ENCODE results near the gene UXS1. TPM values are rescaled to one million over a fixed set of nuclear protein-coding genes. Genes with fewer than 3 reads are reported as not detected.

UXS1 gene
- total RNA-seq, 1 donor from 2014 or later: 18.2 TPM

DNA sequence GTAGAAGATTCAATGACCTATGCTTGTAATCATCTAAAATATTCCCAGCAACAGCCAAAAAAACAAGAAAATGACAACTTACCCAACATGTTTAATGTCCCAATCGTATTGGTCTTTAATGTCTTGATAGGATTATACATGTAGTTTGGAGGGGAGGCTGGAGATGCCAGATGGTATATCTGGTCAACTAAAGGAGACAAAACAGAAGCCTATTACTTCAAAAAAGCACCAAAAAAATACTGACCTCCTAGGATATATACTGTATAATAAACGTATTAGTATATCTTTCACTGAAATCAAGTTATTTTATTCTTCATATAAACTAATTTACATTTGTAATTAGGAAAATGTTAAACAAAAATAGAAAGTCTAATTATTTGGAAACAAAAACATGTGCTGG, 64.5 kb downstream of the UXS1 start:
- no peak for ATAC-seq

DNA sequence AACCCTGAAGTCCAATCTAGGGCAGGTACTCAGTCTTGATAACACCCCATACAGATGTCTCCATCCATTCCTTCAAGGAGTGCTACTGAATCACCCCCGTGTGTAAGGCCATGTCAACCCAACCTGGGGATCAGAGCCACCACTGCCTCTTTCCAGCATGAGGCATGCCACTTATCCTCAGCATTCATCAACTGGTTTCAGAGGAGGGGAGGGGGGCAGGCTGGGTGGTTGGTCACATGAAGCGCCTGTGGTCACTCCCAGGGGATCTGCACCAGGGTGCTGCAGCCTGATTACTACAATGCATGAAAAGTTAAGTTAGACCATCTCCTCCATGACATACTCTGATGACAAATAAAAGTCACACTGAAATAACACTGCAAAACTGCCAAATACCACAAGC, 65.0 kb downstream of the UXS1 start:
- no peak for ATAC-seq

DNA sequence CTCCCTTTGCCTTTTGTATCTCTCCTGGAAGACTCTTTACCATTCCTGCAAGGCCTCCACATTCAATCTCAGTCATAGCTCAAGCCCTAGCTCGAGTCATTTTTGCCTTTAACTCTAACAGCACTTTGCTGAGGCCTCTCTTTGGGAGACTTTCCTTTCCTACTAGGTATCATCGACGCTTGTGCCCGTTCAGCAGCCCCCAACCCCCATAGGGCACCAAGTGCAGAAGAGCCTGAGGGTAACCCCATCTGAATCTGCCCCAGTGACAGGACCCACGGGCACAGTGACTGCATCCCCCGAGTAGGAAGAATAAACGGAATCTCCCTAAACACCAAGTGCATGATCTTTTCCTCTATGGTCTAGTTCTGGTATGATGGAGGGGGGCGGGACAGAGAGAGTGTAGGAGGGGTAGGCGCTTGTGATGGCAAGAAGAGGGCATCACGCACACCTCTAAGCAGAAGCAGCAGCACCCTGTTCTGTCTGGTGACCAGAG, 66.3 kb downstream of the UXS1 start:
- ATAC-seq: no peak

DNA sequence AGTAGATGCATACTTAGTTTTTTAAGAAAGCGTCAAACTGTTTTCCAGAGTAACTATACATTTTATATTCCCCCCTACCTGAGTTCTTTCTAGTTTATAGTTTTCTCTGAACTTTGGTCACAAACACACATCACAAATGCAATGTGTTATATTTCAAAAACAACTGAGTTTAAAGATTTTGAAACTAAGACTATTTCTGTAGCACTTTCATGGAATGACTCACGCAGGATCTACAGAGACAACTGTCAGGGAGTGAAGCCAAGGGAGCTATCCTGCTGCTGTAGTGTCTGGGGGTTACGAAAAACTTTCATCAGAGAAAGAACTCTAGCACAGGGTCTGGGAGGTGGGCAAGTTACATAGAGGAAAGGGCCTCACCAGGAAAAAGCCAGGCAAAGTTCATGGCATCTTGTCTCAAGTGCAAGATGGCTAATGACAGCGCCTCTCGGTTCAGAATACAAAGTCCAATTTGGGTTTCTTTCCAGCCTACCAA, 66.8 kb downstream of the UXS1 start:
- no peak for ATAC-seq

DNA sequence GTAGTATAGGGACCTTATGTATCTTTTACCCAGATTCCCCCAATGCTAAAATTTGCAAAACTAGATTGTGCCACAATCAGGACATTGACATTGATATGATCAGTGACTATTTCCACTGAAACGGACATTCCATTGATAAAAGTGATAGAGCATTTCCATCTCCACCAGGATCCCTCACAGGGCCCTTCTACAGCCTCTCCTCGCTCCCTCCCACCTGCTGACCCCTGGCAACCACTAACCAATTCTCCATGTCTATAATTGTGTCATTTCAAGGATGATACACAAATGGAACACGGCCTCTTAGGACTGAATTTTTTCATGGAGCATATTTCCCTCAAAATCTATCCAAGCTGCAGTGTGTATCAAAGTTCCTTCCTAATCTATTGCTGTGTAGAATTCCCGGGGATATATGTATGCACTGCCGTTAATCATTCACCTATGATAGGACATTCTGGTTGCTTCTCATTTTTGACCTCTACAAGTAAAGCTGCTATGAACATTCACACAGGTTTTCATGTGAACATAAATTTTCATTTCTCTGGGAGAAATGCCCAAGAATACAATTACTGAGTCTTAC, 67.3 kb downstream of the UXS1 start:
- ATAC-seq: no peak

DNA sequence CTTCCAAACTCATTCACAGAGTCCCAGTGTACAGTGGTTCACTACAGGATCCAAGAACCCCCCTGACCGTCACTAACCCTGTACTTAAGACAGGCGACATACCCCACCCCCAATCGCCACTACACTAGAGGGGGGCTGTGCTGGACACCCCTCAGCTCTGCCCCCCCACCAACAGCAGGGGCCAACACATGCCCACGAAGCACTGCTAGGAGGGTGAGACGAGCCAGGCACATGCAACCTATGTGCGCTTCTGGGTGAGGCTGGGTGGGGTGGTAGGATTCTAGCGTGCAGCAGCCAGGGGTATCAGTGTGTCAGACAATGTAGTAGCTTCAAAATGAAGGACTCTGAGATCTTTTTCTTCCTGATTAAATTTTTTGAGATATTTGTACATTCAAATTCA, 67.8 kb downstream of the UXS1 start:
- no peak for ATAC-seq

DNA sequence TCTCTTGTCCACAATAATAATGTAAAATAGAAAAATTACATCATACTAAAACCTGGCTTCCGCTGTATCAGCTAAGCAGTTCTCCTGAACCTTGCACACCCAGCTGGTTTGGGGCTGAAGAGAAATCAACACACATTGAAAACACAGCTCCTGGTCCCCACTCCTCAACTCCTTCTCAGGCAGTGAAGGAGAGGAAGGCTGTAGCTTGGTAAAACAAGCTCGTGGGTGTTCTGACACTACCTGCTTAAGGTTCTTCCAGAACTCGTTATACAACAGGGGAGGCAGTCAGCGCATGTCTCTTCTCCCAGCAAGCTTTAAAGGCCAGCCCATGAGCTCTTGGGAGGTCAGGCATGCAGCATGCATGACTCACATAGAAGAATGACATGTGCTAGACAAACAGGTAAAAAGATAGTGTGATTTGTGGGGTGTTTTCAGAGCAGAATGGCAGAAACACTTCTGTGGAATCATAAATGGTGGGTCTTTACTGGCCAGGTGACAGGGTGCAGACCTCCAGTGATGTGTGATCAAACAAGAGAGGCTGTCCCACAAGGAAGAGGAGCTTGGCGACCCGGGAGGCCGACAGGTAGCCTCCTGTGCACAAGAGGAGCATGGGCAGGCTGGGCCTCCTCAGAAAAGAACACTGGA, 69.1 kb downstream of the UXS1 start:
- ATAC-seq: peak; percentile 97

DNA sequence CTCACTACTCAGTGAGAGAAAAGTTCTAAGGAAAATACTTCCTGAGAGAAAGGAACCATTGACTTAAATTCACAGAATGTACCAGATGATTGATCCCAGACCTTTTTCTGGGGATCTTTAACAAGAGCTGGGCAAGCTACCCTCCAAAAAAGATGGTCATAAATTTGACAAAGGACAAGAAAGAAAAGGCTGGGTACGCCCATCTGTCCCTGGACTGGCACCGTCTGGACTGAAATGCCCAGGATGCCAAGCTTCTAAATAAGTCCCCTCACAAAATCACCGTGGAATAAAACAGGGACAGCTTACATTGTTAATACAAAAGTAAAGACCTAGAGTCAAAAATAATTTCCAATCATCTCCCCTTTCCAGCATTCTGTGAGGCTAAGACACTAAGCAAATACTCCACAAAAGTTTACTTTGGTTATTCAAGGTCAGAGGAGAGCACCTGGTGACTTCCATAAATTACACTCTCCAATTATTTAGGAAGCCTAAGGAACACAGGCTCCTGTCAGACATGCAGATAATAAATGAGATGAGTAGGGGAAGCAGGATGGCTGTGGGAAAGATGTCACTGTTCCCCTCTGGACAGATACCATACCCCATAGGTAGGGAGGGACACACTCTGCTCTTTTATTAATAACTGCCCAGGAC, 69.9 kb downstream of the UXS1 start:
- ATAC-seq: no peak

DNA sequence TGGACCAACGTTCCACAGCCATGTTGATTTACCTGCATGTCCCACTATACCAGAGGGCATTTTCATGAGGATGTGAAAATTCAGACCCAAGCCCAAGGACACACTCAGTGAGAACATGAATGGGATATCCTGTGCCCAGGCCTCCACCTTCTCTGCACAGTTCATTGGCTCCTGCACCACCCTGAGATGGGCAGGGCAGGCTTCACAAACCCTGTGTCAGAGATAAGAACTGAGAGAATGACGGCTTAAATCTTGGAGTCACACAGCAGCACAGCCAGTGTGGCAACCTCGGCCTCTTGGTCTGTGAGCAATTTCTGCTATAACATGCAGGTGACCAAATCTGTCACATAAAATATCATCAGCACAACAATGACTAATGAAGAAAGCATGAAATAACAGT, 71.9 kb downstream of the UXS1 start:
- peak; percentile 82 for ATAC-seq

DNA sequence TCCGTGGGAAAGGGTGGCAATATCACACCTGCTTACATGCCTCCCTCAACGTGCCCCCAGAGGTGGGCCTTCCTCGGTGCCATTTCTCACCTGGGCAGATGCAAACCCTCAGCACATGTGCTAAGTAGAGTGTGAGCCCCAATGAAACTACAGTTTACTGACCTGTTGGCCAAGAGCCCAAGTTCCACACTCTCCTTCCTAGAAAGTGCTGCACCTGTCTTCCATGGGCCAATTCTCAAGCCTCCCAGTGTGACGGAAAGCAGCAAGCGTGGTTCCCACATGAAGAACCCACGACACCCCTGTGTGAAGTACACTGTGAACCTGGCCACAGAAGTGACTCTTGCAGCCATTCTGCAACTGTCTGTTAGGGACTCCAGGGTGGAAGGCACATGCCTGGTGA, 73.7 kb downstream of the UXS1 start:
- no peak for ATAC-seq

DNA sequence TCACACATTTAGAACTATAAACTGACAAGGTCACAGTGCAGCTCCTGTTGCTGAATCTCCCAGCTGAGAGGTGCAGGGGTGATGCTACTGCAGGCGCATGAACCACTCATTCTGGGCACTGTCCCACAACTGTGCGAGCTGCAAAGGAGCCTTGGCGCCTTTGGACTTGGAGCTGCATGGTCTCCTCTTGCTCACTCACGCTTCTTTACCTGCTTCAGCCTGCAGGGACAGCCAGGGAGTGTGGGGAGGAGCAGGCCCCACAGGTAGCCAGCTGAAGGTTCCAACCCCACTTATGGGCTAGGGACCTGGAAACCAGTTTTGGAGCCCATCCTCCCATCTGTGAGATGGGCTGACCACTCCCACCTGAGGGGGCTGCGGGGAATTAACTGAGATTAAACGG, 75.0 kb downstream of the UXS1 start:
- no peak for ATAC-seq

DNA sequence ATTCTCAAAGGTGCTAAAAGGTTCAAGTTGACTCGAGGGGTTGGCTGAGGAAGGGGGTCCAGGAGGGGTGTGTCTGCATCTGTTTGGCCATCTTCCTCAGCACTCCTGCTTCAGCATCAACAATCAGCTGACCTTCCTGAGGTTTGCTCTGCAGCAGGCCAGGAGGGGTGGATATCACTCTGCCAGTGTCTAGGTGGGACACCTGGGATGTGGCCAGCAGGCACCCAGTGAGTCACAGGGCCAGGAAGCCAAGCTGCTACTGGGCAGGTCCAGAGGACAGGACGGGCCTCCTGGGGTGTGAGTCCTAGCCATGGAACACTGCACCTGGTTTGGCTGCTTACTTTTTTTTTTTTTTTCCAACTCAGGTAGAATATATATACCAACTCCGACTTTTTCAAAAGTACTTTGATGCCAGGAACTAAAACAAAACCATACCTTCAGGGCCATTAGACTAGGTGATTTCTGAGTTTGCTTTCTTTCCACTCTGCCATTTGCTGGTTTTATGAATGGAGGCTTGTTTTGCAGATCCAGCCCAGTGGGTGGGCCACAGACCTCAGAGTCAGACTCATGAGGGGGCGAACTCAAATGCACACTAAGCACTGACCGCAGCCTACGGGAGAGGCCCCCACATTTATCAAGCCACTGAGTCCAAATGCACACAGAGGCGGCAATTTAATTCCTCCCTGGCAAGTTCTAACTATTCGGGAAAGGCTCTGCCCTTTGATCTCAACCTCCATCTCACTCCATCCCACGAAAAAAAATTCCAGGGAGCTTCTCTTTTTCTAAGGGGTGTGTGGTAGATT, 76.0 kb downstream of the UXS1 start:
- ATAC-seq: peak; percentile 60

DNA sequence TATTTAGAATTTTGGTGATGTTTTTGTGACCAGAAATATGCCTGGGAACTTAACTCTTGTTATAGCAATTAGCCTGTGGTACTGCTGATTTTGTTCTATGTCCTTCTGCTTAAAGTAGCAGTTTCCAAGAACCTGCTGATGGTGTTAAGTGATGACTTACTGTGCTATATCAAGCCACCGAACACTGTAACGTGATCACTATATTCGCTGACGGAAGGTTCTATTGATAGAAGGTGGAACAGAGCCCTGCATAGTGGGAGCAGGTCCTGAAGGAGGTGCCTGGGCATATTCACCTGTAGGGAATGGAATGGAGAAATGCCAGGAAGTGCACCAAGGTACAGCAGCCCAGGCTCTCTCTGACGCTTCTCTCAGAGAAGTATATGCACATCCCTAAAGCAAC, 76.8 kb downstream of the UXS1 start:
- no peak for ATAC-seq

DNA sequence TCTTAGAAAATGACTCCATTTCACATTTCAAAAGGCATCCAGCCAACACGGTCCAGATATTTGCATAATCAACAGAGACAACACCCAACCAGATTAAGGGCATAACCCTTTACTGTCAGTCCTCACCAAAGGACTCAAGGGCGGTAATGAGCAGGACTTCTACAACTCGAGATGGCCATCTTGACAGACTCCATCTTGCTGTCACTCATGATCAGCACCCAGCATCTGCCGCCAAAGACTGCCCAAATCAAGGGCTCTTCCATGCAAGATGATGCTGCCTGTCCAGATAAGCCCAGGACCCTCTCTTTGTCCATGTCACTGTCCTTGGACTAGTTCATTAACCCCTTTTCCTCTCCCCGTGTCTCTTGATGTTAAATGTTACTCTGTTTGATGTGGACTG, 77.9 kb downstream of the UXS1 start:
- no peak for ATAC-seq

DNA sequence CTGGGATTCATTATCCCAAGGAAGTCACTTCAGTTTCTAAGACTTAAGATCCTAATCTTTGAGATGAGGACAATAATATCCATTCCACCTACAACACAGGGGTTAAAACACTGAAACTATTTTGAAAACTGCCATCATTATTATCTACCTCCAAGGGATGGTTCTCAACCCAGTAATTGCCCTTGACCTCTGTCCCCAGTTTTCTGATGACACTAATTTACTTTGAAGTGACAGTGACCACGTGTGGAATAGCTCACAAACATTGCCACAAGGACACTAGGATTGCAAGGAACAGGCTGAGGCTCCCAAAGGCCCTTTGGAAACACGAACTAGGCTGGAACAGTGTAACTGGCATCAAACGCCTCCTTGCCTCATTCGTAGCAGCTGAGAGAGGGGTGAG, 78.4 kb downstream of the UXS1 start:
- no peak for ATAC-seq

DNA sequence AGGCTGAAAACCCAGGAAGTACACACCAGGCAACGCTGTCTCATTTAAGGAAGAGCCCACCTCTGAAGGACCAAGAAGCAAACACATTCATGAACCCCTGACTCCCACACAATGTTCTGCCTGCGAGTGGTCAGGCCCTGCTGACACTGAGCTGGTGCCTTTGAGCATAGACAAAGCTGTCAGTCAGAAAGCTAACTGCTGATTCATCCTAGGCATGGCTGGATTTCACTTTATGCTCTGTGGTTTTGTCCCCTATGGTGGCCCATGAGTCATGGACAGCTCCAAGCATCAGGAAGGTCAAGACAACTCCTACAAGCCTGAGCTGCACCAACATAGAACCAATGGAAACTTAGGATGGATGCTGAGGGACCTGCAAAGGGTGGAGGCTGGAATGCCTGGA, 78.9 kb downstream of the UXS1 start:
- ATAC-seq: peak; percentile 67

DNA sequence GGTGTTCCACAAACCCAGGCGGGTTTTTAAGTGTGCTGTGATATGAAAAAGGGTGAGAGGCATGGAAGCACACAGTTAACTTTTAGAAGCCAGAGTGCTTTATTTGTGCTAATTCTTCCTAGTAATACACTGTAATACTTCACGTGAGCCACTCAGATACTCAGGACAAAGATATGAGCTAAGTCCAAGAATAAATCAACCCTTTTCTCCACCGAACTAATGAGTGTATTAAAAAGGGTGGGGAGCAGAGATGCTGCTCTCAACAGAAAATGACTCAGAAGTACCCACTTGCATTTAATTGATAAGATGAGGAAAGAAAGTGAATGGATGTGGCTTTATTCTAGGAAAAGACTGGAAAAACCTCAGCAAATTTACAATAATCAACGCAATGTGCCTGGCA, 79.9 kb downstream of the UXS1 start:
- no peak for ATAC-seq

DNA sequence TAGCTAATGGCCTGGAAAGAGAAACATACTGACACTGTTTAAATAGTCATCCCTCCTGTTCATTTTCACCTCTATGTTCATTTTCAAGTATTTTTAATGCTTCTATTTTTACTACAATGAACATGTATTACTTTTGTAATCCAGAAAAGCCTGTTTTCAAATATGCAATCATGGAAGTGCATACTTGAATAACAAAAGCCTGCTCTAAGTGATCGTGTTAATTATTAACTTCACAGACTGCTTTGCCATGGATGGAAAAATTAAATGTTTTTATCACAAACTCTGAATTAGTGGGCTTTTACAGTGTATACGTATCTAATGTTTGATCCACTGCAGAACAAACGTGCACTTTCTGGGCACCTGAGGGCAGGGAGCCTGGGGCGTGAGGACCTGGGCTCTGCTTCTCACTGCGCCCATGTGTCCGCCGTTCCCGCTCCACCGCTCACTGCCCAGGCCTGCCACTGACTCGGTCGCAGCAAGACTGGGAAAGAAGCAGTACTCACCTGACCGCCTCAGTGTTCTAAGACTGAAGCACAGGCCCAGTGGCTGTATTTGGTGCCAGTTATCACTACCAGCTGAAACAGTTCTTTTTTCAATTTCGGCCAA, 80.6 kb downstream of the UXS1 start:
- ATAC-seq: no peak

DNA sequence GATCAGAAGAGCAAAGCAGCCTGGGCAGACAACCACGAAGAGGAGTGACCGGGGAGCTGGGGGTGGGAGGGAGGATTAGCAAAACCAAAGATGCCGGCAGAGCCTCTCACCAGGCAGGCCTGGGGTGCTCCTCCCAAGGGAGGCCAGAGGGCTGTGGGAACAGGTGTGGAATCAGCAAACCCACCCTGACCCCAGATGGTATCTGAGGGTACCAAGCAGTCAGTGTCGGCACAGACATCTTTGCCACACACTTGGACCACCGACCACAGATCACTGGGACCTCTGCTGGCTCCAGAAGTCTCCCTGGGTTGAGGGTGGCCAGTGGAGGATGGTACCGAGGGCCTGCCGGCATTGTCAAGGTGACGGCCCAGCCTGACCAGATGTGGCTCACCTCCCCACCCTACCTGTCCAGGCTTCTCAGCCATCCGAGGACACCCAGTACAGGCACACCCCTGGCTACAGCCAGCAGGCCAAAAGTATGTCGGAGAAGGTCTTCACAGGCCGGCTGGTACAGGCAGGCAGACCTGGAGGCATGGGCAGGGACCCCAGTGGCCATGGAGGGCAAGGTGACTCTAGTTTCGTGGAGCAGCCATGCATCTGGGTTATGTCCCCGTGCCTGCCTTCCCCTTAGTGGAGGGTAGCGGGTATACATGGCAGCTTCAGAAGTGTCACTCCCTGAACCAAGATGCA, 82.1 kb downstream of the UXS1 start:
- no peak for ATAC-seq

DNA sequence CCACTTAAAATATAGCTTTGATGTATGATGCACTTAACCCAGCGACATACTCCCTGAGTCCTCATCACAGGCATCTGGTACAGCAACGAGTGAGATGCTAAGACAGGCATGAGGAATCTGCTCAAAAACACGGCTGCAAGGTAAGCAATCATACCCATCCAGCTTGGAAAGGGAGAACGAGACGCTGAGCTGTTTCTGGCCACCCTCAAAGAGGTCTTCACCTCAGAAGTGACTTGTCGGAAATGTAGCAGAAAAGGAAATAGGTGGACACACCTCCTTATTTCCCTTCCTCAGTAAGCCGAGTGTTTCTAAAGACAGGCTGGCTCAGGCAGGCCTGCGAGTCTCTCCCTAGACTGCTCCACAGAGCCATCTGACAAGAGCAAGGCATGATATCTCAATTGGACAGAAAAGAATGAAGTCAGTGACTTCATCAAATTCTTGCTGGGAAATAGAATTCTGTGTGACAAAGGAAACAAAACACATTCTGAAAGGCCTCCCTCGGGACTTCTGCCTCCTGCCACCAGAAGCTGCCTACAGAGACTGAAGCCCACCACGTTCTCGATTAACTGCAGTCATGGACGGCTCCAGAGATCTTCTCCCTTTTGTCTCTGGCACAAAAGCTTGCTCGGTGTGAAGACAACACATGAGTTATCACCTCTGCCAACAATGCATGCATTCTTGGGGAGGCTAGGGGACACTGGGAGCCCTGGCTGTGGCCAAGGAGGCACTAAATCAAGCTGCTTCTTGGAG, 84.3 kb downstream of the UXS1 start:
- no peak for ATAC-seq

DNA sequence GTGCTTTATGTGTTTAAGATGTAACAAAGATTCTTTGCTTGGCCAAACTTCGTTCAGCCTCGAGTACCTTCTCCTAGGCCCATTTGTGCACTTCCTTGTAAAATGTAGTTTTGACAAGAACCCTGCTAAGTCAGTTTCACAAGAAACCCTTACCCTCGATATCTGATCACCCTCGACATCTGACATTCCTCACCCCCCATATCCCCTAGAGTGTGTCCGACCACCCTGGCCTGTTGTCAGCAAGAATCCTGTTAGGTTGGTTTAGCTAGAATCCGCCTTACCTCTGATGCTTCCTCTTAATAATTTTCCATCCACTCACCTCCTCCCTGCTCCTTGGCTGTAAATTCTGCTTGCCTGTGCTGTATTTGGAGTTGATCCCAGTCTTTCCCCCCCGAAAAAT, 85.3 kb downstream of the UXS1 start:
- ATAC-seq: no peak

All from esophagus mucosa (tissue), 1 donor.